ENCODE measurements around the gene DQX1.

DNA sequence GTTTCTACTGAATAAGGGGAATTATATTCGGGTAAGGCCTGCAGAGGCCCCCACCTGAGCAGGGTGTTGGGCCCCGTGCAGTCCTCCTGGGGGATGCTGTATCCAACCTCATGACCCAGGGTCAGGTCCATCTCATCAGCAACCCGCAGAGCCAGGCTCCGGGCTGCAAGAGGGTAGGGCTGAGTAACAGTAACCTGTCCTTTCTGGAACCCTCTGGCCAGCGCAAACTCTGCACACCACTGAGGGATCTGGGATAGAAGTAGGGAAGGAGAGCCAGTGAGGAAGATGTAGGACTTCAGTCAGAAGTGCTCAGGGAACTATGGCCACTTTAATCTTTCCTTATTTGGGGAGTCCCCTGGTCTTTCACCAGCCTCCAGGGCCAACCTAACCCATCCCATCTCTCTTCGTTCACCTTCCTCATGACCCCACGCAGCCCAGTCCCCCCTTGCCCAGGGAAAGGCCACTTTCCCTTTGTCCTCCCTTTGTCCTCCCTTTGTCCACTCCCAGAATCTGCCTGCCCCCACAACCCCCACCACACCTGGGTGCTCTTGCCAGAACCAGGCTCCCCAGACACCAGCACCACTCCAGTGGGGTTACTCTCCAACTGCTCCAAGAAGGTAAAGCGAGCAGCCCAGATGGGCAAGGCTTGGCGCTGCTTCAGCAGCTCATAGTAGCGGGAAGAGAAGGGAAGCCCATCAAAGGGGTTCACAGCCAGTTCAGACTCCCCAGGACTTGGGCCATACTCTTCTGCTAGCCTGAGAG is 895 bp downstream of the DQX1 start:
- no peak for TF ChIP-seq OSR2 (tag by site-specific recombination; IDR thresholded peaks at IDR 0.05)
- TF ChIP-seq ZNF211 (tag by site-specific recombination; IDR thresholded peaks at IDR 0.05; ENCODE audit: low read depth) = no peak
- TF ChIP-seq, protein P1, sequence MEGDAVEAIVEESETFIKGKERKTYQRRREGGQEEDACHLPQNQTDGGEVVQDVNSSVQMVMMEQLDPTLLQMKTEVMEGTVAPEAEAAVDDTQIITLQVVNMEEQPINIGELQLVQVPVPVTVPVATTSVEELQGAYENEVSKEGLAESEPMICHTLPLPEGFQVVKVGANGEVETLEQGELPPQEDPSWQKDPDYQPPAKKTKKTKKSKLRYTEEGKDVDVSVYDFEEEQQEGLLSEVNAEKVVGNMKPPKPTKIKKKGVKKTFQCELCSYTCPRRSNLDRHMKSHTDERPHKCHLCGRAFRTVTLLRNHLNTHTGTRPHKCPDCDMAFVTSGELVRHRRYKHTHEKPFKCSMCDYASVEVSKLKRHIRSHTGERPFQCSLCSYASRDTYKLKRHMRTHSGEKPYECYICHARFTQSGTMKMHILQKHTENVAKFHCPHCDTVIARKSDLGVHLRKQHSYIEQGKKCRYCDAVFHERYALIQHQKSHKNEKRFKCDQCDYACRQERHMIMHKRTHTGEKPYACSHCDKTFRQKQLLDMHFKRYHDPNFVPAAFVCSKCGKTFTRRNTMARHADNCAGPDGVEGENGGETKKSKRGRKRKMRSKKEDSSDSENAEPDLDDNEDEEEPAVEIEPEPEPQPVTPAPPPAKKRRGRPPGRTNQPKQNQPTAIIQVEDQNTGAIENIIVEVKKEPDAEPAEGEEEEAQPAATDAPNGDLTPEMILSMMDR (tag by site-specific recombination; IDR thresholded peaks at IDR 0.05) = no peak
